ENCODE data around the gene GDF15. TPM values are rescaled to one million over a fixed set of nuclear protein-coding genes. Genes with fewer than 3 reads are reported as not detected.

GDF15 gene
- total and polyA plus RNA-seq, 2 donors (not counting 3 experiments of a cell fraction or from before 2014, with no cell fraction given) = 165 to 206 TPM

DNA sequence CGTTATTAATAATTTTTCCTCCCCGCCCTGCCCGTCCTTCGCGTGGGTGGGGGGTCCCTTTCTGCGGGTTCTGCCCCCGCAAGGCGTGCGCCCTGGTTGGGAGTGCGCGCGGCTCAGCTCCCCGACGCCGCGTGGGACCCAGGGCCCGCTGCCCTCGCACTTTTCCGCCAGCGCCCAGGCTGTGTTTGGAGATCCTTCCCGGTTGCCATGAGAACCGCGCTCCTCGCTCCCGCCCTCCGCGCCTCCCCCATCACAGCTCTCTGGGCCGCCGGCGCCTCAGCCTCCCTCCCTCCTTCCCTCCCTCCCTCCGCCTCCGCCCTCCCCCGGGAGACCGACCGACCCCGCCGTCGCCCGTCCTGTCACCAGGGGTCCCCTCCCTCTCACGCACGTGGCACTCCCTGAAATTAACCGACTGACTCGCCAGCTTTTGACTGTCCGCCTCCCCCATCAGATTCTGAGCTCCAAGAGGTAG, 30.9 kb downstream of the GDF15 start:
- FAIRE-seq (peak; percentile 91), DNase-seq (ENCODE audit: low read depth, low spot score) (peak; percentile 89)
- ChIA-PET POLR2A (interaction anchor here (0.6 to 5.8 kb wide), 3 partner anchors 31 to 569 kb away, joined by 7 to 58 read pairs (median 8); partner anchors contain the start of genes GDF15, JAK3 and JUND), CTCF (interaction anchor here (1.2 to 11.1 kb wide), 9 partner anchors 11 to 225 kb away, joined by 3 to 119 read pairs (median 10); partner anchors contain the start of genes GDF15 and JUND)
- Histone ChIP-seq H3K9ac (replicated peaks; ENCODE audit: extremely low read depth, insufficient read depth, low read length) (peak overlapping the region; percentile 88), H4K20me1 (replicated peaks; ENCODE audit: control insufficient read depth, extremely low read depth, insufficient read depth, low read length) (no peaks in the 10 kb centered on the region), H2AFZ (ENCODE audit: low read depth, low read length) (peak overlapping the region; percentile 63), H3K36me3 (ENCODE audit: control insufficient read depth in 2 of 2, extremely low read depth in 1 of 2, insufficient read depth in 2 of 2, low read length in 2 of 2) (no peaks in the 10 kb centered on the region), H3K9me1 (replicated peaks; ENCODE audit: control insufficient read depth, extremely low read depth, insufficient read depth, low read length) (no peaks in the 10 kb centered on the region), H3K4me3 (replicated peaks in 1 of 3; ENCODE audit: insufficient read depth in 1 of 3, low read depth in 1 of 3, low read length in 3 of 3) (peak overlapping the region in 1 of 3 experiments; percentile 17), H3K9me3 (replicated peaks; ENCODE audit: control insufficient read depth, insufficient read depth, low read length) (no peaks in the 10 kb centered on the region), H3K27ac (ENCODE audit: insufficient read depth, low read depth, low read length) (peak overlapping the region; percentile 98), H3K79me2 (ENCODE audit: control insufficient read depth, insufficient read depth, low read length) (peaks cover 25% of the 10 kb centered on the region), H3K4me2 (ENCODE audit: insufficient read depth, low read length) (peak overlapping the region; percentile 59), H3K4me1 (ENCODE audit: control insufficient read depth, extremely low read depth, insufficient read depth, low read length) (peaks cover 39% of the 10 kb centered on the region), H3K27me3 (ENCODE audit: control insufficient read depth in 2 of 2, insufficient read depth in 2 of 2, low read length in 2 of 2) (no peaks in the 10 kb centered on the region)
- dilution Hi-C loops (cut with MboI; ENCODE audit: extremely low pct_ligation_motif_present, low sequenced_read_pairs) = no loop called here
- no TSS peak for BruUV-seq (replicated peaks)
- intact Hi-C loops (cut with micrococcal nuclease) = loop anchor here (2.0 kb wide), 5 partner anchors 30 to 224 kb away; partner anchors contain the start of genes GDF15 and MPV17L2
- TF ChIP-seq EZH2 (IDR thresholded peaks at IDR 0.05; ENCODE audit: borderline replicate concordance, low read depth, low read length, severe bottlenecking) (no peak), MYC (IDR thresholded peaks at IDR 0.05; ENCODE audit: low read depth, low read length) (peak; percentile 13), GATA2 (IDR thresholded peaks at IDR 0.05; ENCODE audit: insufficient read depth, insufficient read length, low read depth, low read length) (no peak), POLR2A (IDR thresholded peaks at IDR 0.05; ENCODE audit: low read depth, low read length) (no peak), FOS (IDR thresholded peaks at IDR 0.05; ENCODE audit: borderline replicate concordance, insufficient read depth, low read length) (no peak), POLR2AphosphoS5 (IDR thresholded peaks at IDR 0.05; ENCODE audit: insufficient read depth, low read depth, low read length) (peak; percentile 71), MAX (IDR thresholded peaks at IDR 0.05; ENCODE audit: insufficient read depth, insufficient read length) (no peak), JUN (IDR thresholded peaks at IDR 0.05; ENCODE audit: borderline replicate concordance, insufficient read depth, insufficient read length, low read depth) (no peak)
- TF ChIP-seq, protein P1, sequence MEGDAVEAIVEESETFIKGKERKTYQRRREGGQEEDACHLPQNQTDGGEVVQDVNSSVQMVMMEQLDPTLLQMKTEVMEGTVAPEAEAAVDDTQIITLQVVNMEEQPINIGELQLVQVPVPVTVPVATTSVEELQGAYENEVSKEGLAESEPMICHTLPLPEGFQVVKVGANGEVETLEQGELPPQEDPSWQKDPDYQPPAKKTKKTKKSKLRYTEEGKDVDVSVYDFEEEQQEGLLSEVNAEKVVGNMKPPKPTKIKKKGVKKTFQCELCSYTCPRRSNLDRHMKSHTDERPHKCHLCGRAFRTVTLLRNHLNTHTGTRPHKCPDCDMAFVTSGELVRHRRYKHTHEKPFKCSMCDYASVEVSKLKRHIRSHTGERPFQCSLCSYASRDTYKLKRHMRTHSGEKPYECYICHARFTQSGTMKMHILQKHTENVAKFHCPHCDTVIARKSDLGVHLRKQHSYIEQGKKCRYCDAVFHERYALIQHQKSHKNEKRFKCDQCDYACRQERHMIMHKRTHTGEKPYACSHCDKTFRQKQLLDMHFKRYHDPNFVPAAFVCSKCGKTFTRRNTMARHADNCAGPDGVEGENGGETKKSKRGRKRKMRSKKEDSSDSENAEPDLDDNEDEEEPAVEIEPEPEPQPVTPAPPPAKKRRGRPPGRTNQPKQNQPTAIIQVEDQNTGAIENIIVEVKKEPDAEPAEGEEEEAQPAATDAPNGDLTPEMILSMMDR (IDR thresholded peaks at IDR 0.05; ENCODE audit: extremely low read depth in 1 of 2, insufficient read depth in 1 of 2, low read depth in 1 of 2, low read length in 2 of 2) = no peak

All from endothelial cell of umbilical vein (primary cell).